SW480 (cell line): Measurements from ENCODE around the gene PIK3C2G.
"Not testable (repeated sequence)": the region's sequence is repeated elsewhere in the genome, so short reads cannot be mapped to it uniquely, and the experiment has no call there.

Source experiments
- DNase-seq: peaks from one replicate; pipeline ENCODE4 v3.0.0-alpha.2; 2016; ENCODE audit warnings: low spot score

PIK3C2G gene

DNA sequence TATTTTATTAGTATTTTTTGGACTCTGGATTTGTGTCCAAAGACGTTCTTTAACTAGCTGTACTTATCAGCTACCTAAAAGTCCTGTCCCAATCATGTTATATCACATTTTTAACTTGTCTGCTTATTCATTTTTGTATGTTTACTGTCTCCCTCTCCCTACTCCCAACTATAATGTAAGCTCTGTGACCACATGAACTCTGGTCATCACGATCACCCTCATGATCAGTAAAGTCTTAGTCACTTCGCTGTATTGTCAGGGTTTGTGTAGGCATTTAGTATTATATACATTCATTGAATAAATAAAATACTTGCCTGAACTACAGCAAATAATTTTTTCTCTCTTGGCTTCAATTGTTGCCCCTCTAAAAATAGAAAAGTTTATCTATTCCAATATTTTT, 211.0 kb downstream of the PIK3C2G start:
- DNase-seq = no peak

DNA sequence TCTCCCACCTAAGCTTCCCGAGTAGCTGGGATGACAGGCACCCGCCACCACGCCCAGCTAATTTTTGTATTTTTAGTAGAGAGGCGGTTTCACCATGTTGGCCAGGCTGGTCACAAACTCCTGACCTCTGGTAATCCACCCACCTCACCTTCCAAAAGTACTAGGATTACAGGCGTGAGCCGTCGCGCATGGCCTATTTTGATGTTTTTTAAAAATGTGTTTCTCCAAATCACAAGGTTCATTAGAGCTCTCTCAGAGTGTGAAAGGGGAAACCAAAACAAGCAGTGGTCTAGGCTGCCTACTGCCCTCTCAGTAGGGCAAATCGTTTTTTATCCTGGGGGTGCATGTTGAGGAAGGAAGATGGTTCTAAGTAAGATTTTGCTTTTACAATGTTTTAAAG, 211.5 kb downstream of the PIK3C2G start:
- no peak for DNase-seq

DNA sequence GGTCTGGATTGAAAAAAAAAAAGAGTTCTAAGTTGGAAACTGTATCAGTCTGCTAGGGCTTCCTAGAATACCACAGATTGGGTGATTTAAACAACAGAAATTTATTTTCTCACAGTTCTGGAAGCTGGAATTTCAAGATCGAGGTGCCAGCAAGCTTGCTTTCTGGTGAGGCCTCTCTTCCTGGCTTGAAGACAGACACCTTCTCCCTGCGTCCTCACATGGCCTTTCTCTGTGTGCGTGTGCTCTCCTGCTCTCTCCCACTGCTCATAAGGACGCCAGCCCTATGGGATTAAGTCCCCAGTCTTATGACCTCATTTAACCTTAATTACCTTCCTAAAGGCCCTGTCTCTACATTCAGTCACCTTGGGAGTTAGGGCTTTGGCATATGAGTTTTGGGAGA, 215.5 kb downstream of the PIK3C2G start:
- DNase-seq = no peak

GRCh38 chr12:18479256-18479655, 217.9 kb downstream of the PIK3C2G start:
- DNase-seq = no peak

- DNase-seq = no peak
Observed at GRCh38 chr12:18482601-18483120, 221.3 kb downstream of the PIK3C2G start.

DNA sequence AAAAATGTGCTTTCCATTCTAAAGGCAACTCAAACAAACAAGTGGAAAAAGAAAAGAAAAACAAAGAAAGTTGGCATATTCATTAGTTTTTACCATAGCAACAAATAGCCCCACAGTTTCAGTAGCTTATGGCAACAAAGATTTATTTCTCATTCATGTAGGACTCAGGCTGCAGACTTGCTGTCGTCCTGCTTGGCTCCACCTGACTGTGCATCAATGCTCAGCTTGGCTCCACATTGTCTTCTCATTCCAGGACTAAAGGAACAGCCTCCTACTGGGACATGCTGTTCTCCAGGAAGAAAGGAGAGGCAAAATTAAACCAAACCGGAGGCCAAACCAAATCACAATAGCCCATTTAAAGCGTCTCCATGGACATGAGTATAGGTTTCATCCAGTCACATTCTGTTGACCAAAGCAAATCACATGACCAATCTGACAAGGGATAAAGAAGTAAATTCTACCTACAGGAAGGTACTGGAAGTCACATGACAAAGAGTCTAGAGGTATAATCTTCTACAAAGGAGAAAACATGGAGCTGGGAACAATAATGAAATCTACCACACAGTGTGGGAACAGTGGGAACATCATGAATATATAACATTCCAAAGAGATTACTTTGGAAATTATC, 222.5 kb downstream of the PIK3C2G start:
- DNase-seq = no peak

- no peak for DNase-seq
Observed at GRCh38 chr12:18486036-18486435, 224.7 kb downstream of the PIK3C2G start.

DNA sequence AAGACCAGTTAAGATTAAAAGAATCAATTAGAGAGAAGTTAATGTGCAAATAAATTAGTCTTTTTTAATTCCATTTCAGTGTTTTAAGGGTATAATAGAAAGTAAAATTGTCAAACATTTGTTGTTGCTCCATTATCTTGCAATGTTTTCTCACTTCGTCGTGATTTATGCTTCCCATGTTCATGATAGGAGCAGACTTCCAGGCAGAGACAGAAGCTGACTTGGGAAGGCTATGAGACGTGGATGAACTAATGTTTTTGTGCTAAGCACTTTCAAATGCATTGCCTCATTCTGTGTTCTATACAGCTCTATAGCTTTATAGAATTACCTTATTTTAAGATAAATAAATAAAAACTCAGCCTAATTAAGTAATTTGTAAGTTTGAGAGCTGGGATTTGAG, 226.2 kb downstream of the PIK3C2G start:
- no peak for DNase-seq

- no peak for DNase-seq
Observed at GRCh38 chr12:18492372-18493025, 231.2 kb downstream of the PIK3C2G start.

GRCh38 chr12:18496156-18496555, 234.8 kb downstream of the PIK3C2G start:
- DNase-seq = no peak

DNA sequence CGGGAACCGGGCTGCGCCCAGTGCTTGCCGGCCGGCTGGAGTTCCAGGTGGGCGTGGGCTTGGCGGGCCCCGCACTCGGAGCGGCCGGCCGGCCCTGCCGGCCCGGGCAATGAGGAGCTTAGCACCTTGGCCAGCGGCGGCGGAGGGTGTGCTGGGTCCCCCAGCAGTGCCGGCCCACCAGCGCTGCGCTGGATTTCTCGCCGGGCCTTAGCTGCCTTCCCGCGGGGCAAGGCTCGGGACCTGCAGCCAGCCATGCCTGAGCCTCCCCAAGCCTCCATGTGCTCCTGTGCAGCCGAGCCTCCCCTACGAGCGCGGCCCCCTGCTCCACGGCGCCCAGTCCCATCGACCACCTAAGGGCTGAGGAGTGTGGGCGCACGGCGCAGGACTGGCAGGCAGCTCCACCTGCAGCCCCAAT, 238.8 kb downstream of the PIK3C2G start:
- DNase-seq = not testable (repeated sequence)

DNA sequence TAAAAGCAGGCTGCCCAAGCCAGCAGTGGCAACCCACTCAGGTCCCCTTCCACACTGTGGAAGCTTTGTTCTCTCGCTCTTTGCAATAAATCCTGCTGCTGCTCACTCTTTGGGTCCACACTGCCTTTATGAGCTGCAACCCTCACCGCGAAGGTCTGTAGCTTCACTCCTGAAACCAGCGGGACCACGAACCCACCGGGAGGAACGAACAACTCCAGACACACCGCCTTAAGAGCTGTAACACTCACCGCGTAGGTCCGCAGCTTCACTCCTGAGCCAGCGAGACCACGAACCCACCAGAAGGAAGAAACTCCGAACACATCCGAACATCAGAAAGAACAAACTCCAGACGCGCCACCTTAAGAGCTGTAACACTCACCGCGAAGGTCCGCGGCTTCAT, 239.4 kb downstream of the PIK3C2G start:
- DNase-seq = not testable (repeated sequence)

- DNase-seq = no peak
Observed at GRCh38 chr12:18502422-18502968, 241.2 kb downstream of the PIK3C2G start.

DNA sequence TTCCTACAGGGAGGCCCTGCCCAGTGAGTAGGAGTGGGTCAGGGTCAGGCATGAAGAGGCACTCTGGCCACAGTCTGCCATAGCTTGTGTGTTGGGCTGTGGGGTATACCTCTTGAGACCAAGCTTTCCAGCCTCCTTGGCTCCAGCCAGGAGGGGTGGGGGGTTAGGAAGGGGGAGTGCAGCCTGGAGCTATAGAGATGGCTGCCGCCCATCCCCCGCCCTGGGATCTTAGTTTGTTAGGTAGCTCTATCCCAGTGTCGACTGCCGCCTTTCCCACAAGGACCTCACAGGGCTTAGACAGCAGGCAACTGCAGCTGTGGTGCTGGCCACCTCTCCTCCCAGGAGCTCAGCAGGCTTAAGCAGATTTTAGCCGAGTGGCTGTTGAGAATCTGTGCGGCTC, 260.1 kb downstream of the PIK3C2G start:
- DNase-seq = no peak

- no peak for DNase-seq
Observed at GRCh38 chr12:18522806-18523205, 261.5 kb downstream of the PIK3C2G start.

DNA sequence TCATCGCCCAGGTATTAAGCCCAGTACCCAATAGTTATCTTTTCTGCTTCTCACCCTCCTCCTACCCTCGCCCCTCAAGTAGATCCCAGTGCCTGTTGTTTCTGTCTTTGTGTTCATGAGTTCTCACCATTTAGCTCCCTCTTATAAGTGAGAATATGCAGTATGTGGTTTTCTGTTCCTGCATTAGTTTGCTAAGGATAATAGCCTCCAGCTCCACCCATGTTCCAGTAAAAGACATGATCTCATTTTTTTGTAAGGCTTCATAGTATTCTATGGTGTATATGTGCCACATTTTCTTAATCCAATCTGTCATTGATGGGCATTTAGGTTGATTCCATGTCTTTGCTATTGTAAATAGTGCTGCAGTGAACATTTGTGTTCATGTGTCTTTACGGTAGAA, 281.2 kb downstream of the PIK3C2G start:
- not testable (repeated sequence) for DNase-seq

- DNase-seq = no peak
Observed at GRCh38 chr12:18546399-18546798, 285.1 kb downstream of the PIK3C2G start.

DNA sequence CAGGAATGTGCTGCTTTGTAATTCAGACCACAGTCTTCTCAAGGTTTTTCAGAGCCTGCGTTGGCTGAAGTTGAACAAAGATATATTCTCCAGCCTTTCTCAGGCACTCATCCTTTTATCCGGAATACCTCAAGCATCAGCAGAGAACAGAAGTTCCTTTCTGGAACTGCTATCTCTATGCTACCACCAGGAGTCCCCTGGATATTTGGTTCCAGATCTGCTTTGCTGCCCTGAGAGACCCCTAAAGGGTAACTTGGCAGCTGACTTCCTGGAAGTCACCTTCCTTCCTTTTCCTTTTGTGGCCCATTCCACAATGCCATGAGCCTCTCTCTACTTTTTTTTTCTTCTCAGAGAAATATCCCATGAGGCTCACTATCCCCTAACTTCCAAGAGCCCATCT, 288.3 kb downstream of the PIK3C2G start:
- no peak for DNase-seq

DNA sequence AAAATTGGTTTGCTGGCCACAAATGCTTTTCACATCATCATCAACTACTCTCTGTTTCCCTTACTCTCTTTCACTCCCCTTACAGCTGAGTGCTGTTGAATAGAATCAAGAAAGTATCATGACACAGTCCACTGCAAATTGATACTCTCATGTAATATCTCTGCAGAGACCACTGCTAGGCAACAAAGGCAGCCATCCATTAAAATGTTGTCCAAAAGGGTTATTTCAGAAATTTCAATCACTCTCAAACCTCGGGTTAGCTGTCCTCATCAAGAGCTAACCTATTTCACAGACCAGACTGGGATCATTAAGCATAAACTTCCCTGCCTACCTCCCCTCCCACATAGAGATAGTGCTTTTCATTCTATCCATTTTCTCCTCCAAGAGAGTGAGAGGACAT, 289.8 kb downstream of the PIK3C2G start:
- no peak for DNase-seq

DNA sequence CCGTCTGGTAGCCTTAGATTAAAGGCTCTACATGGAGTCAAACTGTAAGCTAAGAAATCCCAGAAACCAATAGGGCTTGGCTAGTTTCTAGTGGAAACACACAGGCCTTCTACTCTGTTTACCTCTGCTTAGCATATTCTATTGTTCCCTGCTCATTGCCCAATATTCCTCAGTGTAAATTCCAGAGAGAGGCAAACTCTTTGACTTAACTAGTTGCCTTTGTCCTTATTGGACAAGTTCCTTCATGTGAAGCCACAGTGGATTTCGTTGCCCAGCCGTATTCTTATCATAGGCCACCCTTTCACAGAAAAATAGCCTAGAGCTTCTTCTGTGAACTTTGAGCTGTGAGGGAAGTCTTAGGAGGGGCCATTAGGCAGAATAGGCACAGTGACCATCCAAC, 290.4 kb downstream of the PIK3C2G start:
- DNase-seq = no peak

DNA sequence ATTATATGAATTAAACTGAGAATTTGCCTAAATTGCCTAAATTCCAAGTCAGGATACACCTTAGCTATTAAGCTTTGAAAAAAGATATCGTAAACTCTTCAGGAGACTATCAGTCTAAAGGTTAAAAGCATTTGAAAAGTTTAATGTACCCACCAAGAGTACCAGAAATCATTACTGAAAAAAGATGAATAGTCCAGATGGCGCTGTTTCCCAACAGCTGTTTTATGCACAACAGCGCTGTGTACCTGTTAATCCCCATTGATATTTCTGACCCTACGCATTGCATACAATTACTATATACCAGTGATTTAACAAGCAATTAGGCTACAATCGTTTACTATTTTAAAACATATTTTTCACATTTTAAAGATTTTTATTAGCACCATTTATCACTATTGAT, 291.5 kb downstream of the PIK3C2G start:
- DNase-seq = no peak

DNA sequence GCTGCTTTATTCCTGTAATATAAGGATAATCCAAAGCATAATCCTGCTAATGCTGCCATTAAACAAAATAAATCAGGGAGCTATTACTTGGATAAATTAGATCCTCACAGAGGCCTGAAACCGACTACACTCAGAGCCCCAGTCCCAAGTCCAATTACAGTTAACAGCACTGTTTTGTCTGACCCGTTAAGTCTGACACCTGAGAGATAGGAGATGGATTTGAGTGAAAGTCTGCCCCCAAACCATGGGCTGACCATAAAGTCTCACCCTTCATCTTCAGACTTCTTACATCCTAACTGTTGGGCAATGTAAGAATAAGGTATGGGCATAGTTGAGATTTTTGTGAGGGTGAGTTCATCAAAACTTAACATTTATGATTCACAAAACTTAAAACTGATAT, 294.8 kb downstream of the PIK3C2G start:
- no peak for DNase-seq

- DNase-seq = no peak
Observed at GRCh38 chr12:18559242-18559641, 297.9 kb downstream of the PIK3C2G start.

GRCh38 chr12:18562531-18562930, 301.2 kb downstream of the PIK3C2G start:
- DNase-seq = no peak
